Stimulated activated CD8-positive, alpha-beta memory T cell treated with anti-CD3 and anti-CD28 coated beads, Interleukin-12 subunit alpha, Interleukin-12 subunit beta, amount 100 ng/mL, for 24 hours (primary cell): ENCODE results near the gene KIAA1549.
"Not testable (repeated sequence)": the region's sequence is repeated elsewhere in the genome, so short reads cannot be mapped to it uniquely, and the experiment has no call there.

Experiments used
- DNase-seq: peaks from one replicate; pipeline ENCODE4 v3.0.0-alpha.2; 2020; ENCODE audit errors: extremely low read depth

Gene KIAA1549

GRCh38 chr7:138814816-138815332 is 166.3 kb downstream of the KIAA1549 start:
- DNase-seq: no peak

GRCh38 chr7:138813945-138814344 is 167.2 kb downstream of the KIAA1549 start:
- no peak for DNase-seq

GRCh38 chr7:138811327-138811726 is 169.9 kb downstream of the KIAA1549 start:
- DNase-seq: not testable (repeated sequence)

GRCh38 chr7:138809346-138809745 is 171.8 kb downstream of the KIAA1549 start:
- no peak for DNase-seq

- no peak for DNase-seq
Measured at GRCh38 chr7:138804618-138805017, 176.6 kb downstream of the KIAA1549 start.

GRCh38 chr7:138802706-138803105 is 178.5 kb downstream of the KIAA1549 start:
- no peak for DNase-seq

GRCh38 chr7:138801256-138801655 is 179.9 kb downstream of the KIAA1549 start:
- no peak for DNase-seq

- DNase-seq: no peak
Measured at GRCh38 chr7:138799336-138800000, 181.7 kb downstream of the KIAA1549 start.

GRCh38 chr7:138798836-138799235 is 182.4 kb downstream of the KIAA1549 start:
- no peak for DNase-seq

GRCh38 chr7:138797715-138798320 is 183.4 kb downstream of the KIAA1549 start, which contains the start of the genes ATP6V0A4 and TMEM213:
TSS of gene ATP6V0A4 (minus strand) at chr7:138798196. CDS start at chr7:138771247, 26,949 bp downstream.
TSS of gene TMEM213 (plus strand) at chr7:138797994. CDS start at chr7:138798105, 111 bp downstream.
- no peak for DNase-seq

GRCh38 chr7:138797046-138797445 is 184.1 kb downstream of the KIAA1549 start:
- DNase-seq: not testable (repeated sequence)

GRCh38 chr7:138796038-138796615 is 185.1 kb downstream of the KIAA1549 start:
- DNase-seq: no peak

- DNase-seq: no peak
Measured at GRCh38 chr7:138785587-138786437, 195.4 kb downstream of the KIAA1549 start.

- DNase-seq: no peak
Measured at GRCh38 chr7:138784692-138785091, 196.5 kb downstream of the KIAA1549 start.
